AG04450 (cell line): ENCODE data around the gene PLAC1. TPM values are rescaled to one million over a fixed set of nuclear protein-coding genes. Genes with fewer than 3 reads are reported as not detected.

Experiments
- CTCF ChIA-PET: fragments of 300-600, 350-600 bp; formaldehyde crosslinking; extraction: SDS; loops from one replicate; lab custom pipeline; 2022; ENCODE audit warnings: antibody characterized with exemption, inconsistent platforms; lab: Charles Lee
- POLR2A ChIA-PET: fragments of 350-600 bp; formaldehyde crosslinking; extraction: SDS; loops from one replicate; lab custom pipeline; 2021; ENCODE audit warnings: antibody characterized with exemption, inconsistent platforms; lab: Yijun Ruan, JAX
- DNase-seq: peaks from one replicate; pipeline ENCODE4 v3.0.0-alpha.2; 2011; ENCODE audit warnings: low read depth, low spot score
- H3K27ac ChIP-seq: one replicate; pipeline ENCODE4 v1.5.1; 2012; ENCODE audit warnings: low read depth, low read length, control low read depth
- H3K27me3 ChIP-seq: one replicate; pipeline ENCODE4 v1.6.0; 2012; ENCODE audit warnings: low read length; ENCODE audit not compliant: control insufficient read depth, insufficient read depth
- H3K4me3 ChIP-seq: 2 replicates; pipeline ENCODE4 v1.5.1; 2011; ENCODE audit warnings: mild to moderate bottlenecking, low read depth, low read length, control low read depth
- H3K9me3 ChIP-seq: 2 replicates; pipeline ENCODE4 v1.5.1; 2012; ENCODE audit warnings: low read length; ENCODE audit not compliant: control insufficient read depth, insufficient read depth
- CTCF ChIP-seq: IDR thresholded peaks from 2 replicates; pipeline ENCODE4 v1.5.1; 2011; ENCODE audit warnings: low read depth, low read length, control low read depth, inconsistent platforms
- polyA plus RNA-seq: library from polyadenylated mRNA; depleted of rRNA; stranded (reverse); fragments of >200 nt; gene quantifications from 2 replicates; pipeline ENCODE4 v1.2.3, GENCODE V29; 2011

The PLAC1 gene
- polyA plus RNA-seq, 1 experiment = 2.4 TPM

- Histone ChIP-seq H3K9me3 (no peaks in the 10 kb centered on the region), H3K27ac (no peak overlapping the region), H3K4me3 (no peak overlapping the region), H3K27me3 (no peaks in the 10 kb centered on the region)
- ChIA-PET CTCF (no interaction called here), POLR2A (no interaction called here)
- no peak for TF ChIP-seq CTCF
- no peak for DNase-seq
These were observed 91.8 kb downstream of the PLAC1 start for GRCh38 chrX:134566506-134566905.

DNA sequence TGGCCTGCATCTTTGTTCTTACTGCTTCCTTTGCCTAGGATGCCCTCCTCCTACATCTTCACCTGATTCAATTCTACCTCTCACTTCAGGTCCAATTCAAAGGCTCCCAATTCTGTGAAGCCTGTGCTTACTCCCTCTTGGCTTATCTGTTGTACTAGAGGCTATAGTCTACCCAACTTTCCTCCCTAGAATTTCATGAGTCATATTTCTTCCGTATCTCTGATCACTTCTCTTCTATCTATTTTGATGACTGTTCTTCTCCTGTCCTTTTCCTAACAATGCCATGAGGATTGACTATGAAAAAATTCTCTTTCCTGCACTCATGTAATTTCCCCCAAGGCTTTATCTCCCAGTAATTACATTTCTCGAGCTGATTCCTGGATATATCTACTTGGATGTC, 96.3 kb downstream of the PLAC1 start:
- no peak overlapping the region for H3K27ac ChIP-seq
- DNase-seq = no peak
- ChIA-PET POLR2A (interaction anchor here (0.6 kb wide), 1 partner anchor 246 kb away, joined by 3 read pairs; no protein-coding TSS in a partner anchor), CTCF (no interaction called here)
- H3K4me3 ChIP-seq = no peak overlapping the region
- H3K27me3 ChIP-seq = no peaks in the 10 kb centered on the region
- TF ChIP-seq CTCF = no peak
- H3K9me3 ChIP-seq = no peaks in the 10 kb centered on the region

DNA sequence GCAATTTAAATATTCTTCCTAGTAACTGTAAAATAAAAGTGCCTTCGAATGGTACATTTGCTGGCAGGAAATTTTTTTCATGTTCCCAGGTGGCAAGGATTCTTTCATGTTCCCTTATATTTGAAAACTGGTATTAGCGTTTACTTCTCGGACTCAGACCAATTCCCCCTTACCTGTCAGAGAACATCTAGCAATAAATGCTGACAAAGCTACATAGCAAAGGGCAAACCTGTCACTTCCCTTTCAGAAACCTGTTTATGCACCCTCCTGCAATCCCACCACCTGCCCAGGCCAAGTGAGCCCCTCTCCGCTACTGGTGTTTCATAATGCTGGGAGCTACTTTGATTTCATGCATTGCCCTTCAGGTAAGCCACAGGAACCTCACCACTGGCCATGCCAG, 100.1 kb downstream of the PLAC1 start:
- Histone ChIP-seq H3K4me3 (no peak overlapping the region), H3K27me3 (no peaks in the 10 kb centered on the region), H3K9me3 (no peaks in the 10 kb centered on the region), H3K27ac (no peak overlapping the region)
- ChIA-PET CTCF (no interaction called here), POLR2A (no interaction called here)
- no peak for TF ChIP-seq CTCF
- DNase-seq = no peak

DNA sequence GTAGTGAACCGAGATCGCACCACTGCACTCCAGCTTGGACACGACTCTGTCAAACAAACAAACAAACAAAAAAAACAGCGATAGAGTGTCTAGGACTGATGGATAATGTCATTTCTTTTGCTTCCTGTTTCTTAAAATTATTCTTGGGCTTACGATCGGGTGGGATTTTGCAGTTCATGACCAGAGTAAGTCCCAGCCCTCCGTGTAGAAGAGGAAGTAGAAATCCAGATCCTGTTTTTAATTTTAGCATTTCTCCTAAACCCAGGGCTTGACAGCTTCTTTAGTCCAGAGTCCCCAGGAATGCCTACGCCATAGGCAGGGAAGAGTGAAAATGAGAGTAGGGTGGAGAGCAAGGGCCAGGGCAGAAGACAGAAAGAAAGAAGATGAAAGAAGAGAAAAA, 104.0 kb downstream of the PLAC1 start:
- POLR2A ChIA-PET = no interaction called here
- Histone ChIP-seq H3K9me3 (no peaks in the 10 kb centered on the region), H3K27ac (no peak overlapping the region), H3K27me3 (no peaks in the 10 kb centered on the region), H3K4me3 (no peak overlapping the region)
- CTCF ChIA-PET = no interaction called here
- TF ChIP-seq CTCF = no peak
- no peak for DNase-seq

DNA sequence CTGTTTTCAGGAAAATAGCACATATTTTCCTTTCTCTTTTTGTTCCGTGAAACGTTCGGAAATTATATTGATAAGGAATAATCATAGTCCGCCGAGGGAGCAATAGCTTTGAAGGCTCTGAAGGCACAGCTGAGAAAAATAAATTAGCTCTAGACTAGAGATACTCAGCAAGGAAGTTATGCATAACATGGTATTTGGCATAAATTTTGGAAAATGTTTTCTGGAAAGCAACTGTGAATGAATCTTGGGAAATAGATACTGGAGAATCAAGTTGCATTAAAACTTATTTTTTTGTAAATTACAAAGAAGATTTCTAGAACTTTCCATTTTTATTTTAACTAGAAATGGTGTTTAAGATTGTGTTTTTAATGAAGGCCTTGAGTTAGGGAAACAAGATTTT, 105.9 kb downstream of the PLAC1 start:
- H3K27ac ChIP-seq = no peak overlapping the region
- no peaks in the 10 kb centered on the region for H3K27me3 ChIP-seq
- no peak overlapping the region for H3K4me3 ChIP-seq
- no peaks in the 10 kb centered on the region for H3K9me3 ChIP-seq
- no peak for DNase-seq
- TF ChIP-seq CTCF = no peak
- CTCF ChIA-PET = interaction anchor here (0.6 kb wide), 1 partner anchor 175 kb away, joined by 3 read pairs; no protein-coding TSS in a partner anchor
- POLR2A ChIA-PET = interaction anchor here (1.4 kb wide), 1 partner anchor 70 kb away, joined by 4 read pairs; no protein-coding TSS in a partner anchor
